Epithelial cell of proximal tubule (primary cell): ENCODE results near the gene TSPAN31. TPM values are rescaled to one million over a fixed set of nuclear protein-coding genes. Genes with fewer than 3 reads are reported as not detected.

Experiments
- DNase-seq: peaks from one replicate; pipeline ENCODE4 v3.0.0-alpha.2; 2011; ENCODE audit warnings: low read depth
- H3K4me3 ChIP-seq: 2 replicates; pipeline ENCODE4 v1.5.1; 2011; ENCODE audit warnings: low read depth, mild to moderate bottlenecking, low read length
- CTCF ChIP-seq: conservative IDR thresholded peaks from 2 replicates; pipeline ENCODE4 v1.5.1; 2012; ENCODE audit warnings: low read depth, mild to moderate bottlenecking, low read length
- total RNA-seq: library from RNA; depleted of rRNA; stranded (reverse); fragments of >200 nt; gene quantifications from 2 replicates; pipeline ENCODE4 v1.2.3, GENCODE V29; 2015

Gene TSPAN31
- total RNA-seq, 1 donor from 2014 or later = 40.4 TPM

- TF ChIP-seq CTCF = no peak
- no peak for DNase-seq
- H3K4me3 ChIP-seq = no peak overlapping the region
Measured at GRCh38 chr12:57777367-57777766, 32.5 kb downstream of the TSPAN31 start.

GRCh38 chr12:57777911-57778310 is 33.1 kb downstream of the TSPAN31 start:
- H3K4me3 ChIP-seq = no peak overlapping the region
- no peak for DNase-seq
- TF ChIP-seq CTCF = no peak

- TF ChIP-seq CTCF = no peak
- H3K4me3 ChIP-seq = no peak overlapping the region
- DNase-seq = peak; percentile 67
Measured at GRCh38 chr12:57779736-57780135, 34.9 kb downstream of the TSPAN31 start.

- no peak overlapping the region for H3K4me3 ChIP-seq
- no peak for TF ChIP-seq CTCF
- no peak for DNase-seq
Measured at GRCh38 chr12:57780284-57780897, 35.6 kb downstream of the TSPAN31 start.

- TF ChIP-seq CTCF = no peak
- H3K4me3 ChIP-seq = no peak overlapping the region
- no peak for DNase-seq
Measured at GRCh38 chr12:57781244-57781643, 36.4 kb downstream of the TSPAN31 start.

- no peak for DNase-seq
- TF ChIP-seq CTCF = no peak
- no peak overlapping the region for H3K4me3 ChIP-seq
Measured at GRCh38 chr12:57781801-57782200, 37.0 kb downstream of the TSPAN31 start.

GRCh38 chr12:57782243-57782607 is 37.4 kb downstream of the TSPAN31 start:
- no peak for TF ChIP-seq CTCF
- peak overlapping the region; percentile 95 for H3K4me3 ChIP-seq
- no peak for DNase-seq
